ENCODE results near the gene COMMD3.
A peak's percentile ranks its signal among the peaks of the same experiment; 100 is the strongest.

COMMD3 gene

GRCh38 chr10:22366771-22367170 is 50.6 kb downstream of the COMMD3 start:
- DNase-seq (ENCODE audit: low spot score) = no peak

DNA sequence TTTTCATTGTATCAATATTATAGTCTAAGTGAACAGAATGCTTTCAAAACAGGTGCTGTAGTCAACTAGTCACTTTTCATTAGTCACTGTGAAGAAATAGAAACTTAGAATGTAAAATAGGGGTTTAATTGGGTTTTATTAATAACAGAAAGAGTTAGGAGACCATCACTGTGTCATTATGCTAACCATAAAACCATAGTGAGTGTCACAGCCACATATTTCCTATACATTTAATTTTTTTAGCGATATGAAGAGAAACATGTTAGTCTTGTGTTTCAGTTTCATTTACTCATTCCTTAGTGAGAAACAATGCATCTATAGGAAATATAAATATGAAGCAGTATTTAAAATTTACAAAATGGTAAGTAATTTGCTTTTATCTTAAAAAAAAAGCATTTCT is 51.3 kb downstream of the COMMD3 start:
- no peak for DNase-seq (ENCODE audit: low spot score)

GRCh38 chr10:22368402-22368801 is 52.2 kb downstream of the COMMD3 start:
- DNase-seq (ENCODE audit: low spot score) = no peak

GRCh38 chr10:22368981-22369380 is 52.8 kb downstream of the COMMD3 start:
- DNase-seq (ENCODE audit: low spot score) = no peak

DNA sequence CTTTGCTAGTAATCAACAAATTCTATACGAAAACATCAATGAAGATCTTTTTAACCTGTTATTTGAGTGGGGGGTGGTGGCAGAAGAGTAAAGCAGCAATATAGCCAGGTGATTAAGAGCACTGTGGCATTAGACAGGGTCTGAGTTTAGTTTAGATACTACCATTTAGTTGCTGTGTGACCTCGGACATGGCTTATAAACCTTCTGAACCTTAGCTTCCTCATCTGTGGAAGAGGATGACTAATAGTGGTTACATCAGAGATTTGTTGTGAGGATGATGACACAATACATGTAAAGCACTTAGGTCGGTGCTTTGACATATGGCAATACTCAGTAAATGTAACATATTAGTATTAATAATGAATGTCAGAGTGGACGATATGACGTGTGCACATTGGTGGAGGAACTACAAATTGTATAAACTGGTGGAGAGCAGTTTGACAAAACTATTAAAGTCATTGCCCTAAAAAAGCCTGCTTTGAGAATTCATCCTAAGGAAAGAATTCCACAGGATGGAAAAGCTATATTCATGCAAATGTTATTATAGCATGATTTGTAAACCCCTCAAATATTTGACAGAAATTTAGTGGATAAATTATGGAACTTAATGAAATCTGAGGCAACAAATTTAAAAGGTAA is 53.4 kb downstream of the COMMD3 start:
- DNase-seq (ENCODE audit: low spot score) = peak; percentile 72
